Motor neuron (in vitro differentiated cells): ENCODE results near the gene RSAD2. TPM values are rescaled to one million over a fixed set of nuclear protein-coding genes. Genes with fewer than 3 reads are reported as not detected.
A peak's percentile ranks its signal among the peaks of the same experiment; 100 is the strongest.

ENCODE experiments used
- ATAC-seq, 8 experiments: fragments of 200-7000 bp; cut with Tn5 transposase; replicated peaks in 6 of 8; 2 replicates each; pipeline ENCODE4 v1.8.0; 2021; ENCODE audit warnings: mild to moderate bottlenecking in 8 of 8, moderate library complexity in 8 of 8
- H3K27ac ChIP-seq, 2 donors: fragments of 250-450 bp; sonication (Bioruptor Pico); 2 replicates each; pipeline ENCODE4 v1.9.0; 2021; ENCODE audit warnings: antibody characterized with exemption in 2 of 2, mild to moderate bottlenecking in 2 of 2, moderate library complexity in 1 of 2
- H3K4me1 ChIP-seq, 2 donors: fragments of 250-450 bp; sonication (Bioruptor Pico); replicated peaks in 1 of 2; 2 replicates each; pipeline ENCODE4 v1.6.1; 2021; ENCODE audit warnings: antibody characterized with exemption in 2 of 2, mild to moderate bottlenecking in 2 of 2, moderate library complexity in 1 of 2
- H3K4me3 ChIP-seq, 5 donors: fragments of 250-450 bp; sonication (Bioruptor Pico); 2 replicates each; pipeline ENCODE4 v1.9.0; 2021; ENCODE audit warnings: antibody characterized with exemption in 5 of 5, mild to moderate bottlenecking in 5 of 5, moderate library complexity in 4 of 5
- WGBS, 10 experiments: fragments of 450-650 bp; shearing (Covaris generic); methylation state at CpG; one replicate each; pipeline ENCODE4 v1.0.0; 2022; 5-methylcytosine and 5-hydroxymethylcytosine counted together
- in situ Hi-C, 9 experiments: fragments of 400-800 bp; cut with MboI; loops; one replicate each; pipeline ENCODE4 v1.15.0; 2021; ENCODE audit warnings: low sequenced_read_pairs in 9 of 9, low pct_unique_long_range_greater_than_20kb in 2 of 9; ENCODE audit not compliant: unreplicated experiment in 9 of 9
- total RNA-seq, 8 experiments: library from RNA; unstranded; fragments of 300-600 nt; gene quantifications; 2 replicates each; pipeline versions ENCODE4 v1.2.3 to v1.2.4, GENCODE V29; 2022

RSAD2 gene
- total RNA-seq, 8 experiments from 2014 or later, result 0.27 to 10.2 (median 1.1) TPM

DNA sequence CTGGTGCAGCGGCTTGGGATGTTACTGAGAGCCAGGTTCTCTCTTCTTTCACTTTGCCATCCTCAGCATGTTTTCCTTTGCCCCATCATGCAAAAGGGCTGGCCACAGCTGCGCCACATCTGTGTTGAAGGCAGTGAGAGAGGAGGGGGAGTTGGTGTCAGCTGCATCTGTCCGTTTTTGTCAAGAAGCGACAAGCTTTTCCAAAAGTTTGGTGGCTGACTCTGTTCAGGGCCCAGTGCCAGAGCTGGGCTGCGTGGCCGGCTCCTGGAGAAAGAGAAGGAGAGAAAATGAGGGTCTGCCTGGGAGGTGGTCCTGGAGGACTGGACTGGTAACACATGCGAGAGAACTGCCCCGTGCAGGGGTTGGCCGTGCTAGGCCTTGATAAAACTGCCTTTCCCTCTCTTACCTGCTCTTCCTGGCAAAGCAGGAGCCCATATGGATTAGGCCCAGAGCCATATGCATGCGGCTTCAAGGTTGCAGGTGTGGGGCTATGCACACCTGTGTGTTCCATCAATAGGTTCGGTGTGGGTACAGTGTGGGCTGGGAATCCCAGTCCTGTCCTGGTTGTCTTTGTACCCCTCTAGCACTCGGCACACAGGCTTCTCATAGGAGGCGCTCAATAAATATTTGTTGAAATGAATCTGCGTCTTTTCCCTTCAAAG is 48.6 kb downstream of the RSAD2 start:
- Histone ChIP-seq H3K27ac (no peak overlapping the region), H3K4me3 (no peak overlapping the region), H3K4me1 (peaks cover 25 to 29% of the 10 kb centered on the region in 2 donors)
- in situ Hi-C loops, result no loop called here
- WGBS, 10 experiments, result 66 to 100% (median 89%) methylated on average over 1 to 10 of the region's 14 CpGs
- no peak for ATAC-seq

DNA sequence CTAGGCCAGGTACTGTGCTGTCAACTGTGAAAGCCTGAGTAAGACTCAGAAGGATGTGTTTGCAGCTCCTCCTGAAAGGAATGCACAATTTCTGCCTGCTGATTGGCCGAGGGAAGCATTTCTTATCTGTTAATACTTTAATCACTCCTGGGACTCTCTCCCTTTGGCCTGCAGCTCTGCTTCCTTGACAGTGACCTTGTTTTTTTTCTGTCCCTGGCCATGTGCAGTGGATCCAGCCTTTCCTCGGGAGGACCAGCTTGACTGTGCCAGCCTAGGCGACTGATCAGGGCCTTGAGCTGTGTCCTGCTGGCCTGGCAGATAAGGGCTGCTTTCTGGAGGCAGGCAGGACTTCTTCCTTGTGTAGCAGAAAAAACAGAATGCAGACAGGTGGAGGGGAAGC is 49.6 kb downstream of the RSAD2 start:
- WGBS, 10 experiments, result 43 to 100% (median 86%) methylated on average over 1 to 3 of the region's 3 CpGs; no CpG with 5 or more reads in 5 of the 10 experiments
- Histone ChIP-seq H3K4me1 (peaks cover 22% of the 10 kb centered on the region in 2 donors), H3K4me3 (no peak overlapping the region), H3K27ac (peak overlapping the region in 1 of 2 donors; percentile 36)
- peak in 5 of 8 experiments; percentile 15 to 50 (median 32) for ATAC-seq
- in situ Hi-C loops, result no loop called here

DNA sequence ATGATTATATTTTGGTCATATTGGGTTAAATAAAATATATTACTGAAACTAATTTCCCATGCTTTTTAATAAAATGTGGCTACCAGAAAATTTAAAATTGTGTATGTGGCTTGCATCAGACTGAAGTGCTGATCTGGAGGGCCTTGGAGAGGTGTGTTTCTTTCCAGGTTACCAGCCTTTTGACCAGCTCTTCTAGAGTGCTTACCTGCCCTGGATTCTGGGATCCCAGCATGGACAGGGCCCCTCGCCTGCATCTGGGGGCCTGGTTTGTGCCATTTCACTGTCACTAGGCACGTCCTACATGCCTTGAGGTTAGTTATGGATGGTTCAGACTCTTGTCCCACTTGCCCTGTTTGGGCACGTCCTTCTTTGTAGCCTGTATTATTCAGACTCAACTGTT is 50.2 kb downstream of the RSAD2 start:
- no peak for ATAC-seq
- WGBS, 10 experiments, result 75 to 100% (median 100%) methylated on average over 1 to 3 of the region's 3 CpGs; no CpG with 5 or more reads in 2 of the 10 experiments
- H3K27ac ChIP-seq, result no peak overlapping the region
- H3K4me1 ChIP-seq, result peaks cover 20 to 22% of the 10 kb centered on the region in 2 donors
- H3K4me3 ChIP-seq, result no peak overlapping the region
- in situ Hi-C loops, result no loop called here

DNA sequence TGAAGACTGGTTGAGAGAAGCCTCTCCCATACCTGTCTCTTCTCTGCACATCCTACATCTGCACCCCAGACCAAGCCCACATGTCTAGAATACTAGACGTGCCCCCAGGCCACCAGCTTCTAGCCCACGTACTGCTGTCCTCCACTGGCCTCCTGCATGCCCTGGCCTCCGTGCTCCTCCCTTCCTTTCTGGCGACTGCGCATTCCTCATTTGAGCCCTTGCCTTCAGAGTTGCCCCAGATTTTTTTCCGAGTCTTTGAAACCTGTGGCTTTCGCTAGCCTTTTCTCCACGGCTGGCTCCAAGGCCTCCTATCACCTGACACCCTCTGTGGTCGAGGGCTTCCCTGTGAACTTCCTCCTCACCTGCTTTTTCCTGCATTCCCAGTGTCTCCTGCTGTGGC is 50.9 kb downstream of the RSAD2 start:
- no peak for ATAC-seq
- 85 to 100% (median 100%) methylated on average over 1 to 5 of the region's 9 CpGs; no CpG with 5 or more reads in 3 of the 10 experiments for WGBS, 10 experiments
- in situ Hi-C loops, result no loop called here
- Histone ChIP-seq H3K27ac (no peak overlapping the region), H3K4me1 (peaks cover 22 to 25% of the 10 kb centered on the region in 2 donors), H3K4me3 (no peak overlapping the region)

DNA sequence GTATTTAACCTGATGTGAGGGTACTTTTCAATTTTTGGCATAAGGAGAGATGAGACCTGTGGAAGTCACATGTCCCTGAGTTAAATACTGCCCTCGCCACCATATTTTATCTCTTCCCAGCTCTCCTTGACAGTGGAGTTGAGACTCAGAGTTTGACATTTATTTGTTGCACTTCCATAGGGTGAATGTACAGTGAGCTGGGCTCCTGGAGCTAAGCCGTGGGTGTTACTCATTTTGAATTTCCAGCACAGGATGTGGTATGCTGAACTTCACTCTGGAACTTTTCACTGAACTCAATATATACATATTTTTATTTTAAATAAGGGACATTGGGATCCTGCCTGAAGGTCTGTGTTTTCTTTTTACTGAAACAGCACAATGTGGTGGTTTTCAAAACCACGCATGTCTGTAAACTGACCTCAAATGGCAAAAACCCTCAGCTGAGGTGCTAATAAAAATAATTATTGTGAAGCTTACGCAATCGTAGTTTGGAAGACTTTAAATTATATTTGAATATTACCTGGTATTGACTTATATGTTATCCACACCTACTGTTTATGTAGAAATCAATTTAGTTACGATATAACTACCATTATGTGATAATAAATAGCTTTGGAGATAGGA is 51.7 kb downstream of the RSAD2 start:
- no peak overlapping the region for H3K4me3 ChIP-seq
- in situ Hi-C loops, result no loop called here
- ATAC-seq, result peak in 1 of 8 experiments; percentile 47
- 35 to 100% (median 86%) methylated on average over 1 to 6 of the region's 6 CpGs for WGBS, 10 experiments
- H3K27ac ChIP-seq, result no peak overlapping the region
- H3K4me1 ChIP-seq, result peaks cover 20 to 24% of the 10 kb centered on the region in 2 donors

DNA sequence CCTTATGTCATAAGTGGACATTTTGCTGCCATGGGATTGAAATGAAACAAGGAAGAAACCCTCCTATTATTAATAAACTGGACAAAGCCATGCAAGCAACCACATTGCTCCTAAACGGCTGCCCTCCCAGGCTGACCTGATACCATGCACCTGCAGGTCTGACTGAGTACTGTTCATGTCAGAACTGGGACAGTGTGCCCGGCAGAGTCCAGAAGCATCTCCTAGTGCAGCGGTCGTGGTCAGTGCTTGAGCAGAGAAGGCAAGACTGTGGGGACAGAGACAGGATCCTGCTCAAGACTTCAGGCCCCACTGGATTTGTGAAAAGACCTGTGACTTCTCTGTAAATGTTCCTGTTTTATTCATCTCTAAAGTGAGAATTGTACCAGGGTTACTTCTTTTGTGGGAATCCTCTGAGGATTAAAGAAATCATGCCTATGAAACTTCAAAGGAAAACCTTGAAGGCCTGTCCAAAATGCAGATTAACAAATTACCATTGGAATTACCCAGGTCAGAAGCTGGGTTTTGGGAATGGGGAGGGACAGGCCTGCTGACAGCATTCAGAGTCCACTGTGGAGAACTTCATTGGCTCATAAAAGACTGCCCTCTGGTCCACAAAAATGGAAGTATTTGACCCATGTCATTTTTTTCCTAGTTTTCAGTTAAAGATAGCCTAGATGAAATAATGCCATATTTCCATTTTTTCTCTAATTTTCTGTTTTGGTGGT is 53.5 kb downstream of the RSAD2 start:
- Histone ChIP-seq H3K4me3 (no peak overlapping the region), H3K27ac (no peak overlapping the region), H3K4me1 (peaks cover 17 to 20% of the 10 kb centered on the region in 2 donors)
- in situ Hi-C loops, result no loop called here
- WGBS, 10 experiments, result 40 to 100% (median 60%) methylated on average over 1 to 4 of the region's 4 CpGs; no CpG with 5 or more reads in 4 of the 10 experiments
- peak in 3 of 8 experiments; percentile 73 to 92 (median 88) for ATAC-seq

DNA sequence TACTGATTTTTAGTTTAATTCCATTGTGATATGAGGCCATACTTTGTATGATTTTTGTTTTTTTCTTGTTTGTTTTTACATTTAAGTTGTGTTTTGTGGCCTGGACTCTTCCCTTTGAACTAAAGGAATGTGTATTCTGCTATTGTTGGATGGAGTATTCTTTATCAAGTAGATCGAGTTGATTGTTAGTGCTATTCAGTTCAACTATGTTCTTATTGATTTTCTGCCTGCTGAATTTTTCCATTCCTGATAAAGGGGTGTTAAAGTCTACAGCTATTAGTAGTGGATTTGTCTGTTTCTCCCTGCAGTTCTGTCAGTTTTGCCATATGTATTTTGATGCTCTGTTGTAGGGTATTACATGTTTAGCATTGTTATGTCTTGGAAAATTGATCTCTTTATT is 54.2 kb downstream of the RSAD2 start:
- Histone ChIP-seq H3K4me3 (no peak overlapping the region), H3K27ac (no peak overlapping the region), H3K4me1 (peaks cover 17 to 20% of the 10 kb centered on the region in 2 donors)
- ATAC-seq, result no peak
- 33 to 100% (median 64%) methylated on average over 1 of the region's 1 CpG; no CpG with 5 or more reads in 2 of the 10 experiments for WGBS, 10 experiments
- in situ Hi-C loops, result no loop called here

DNA sequence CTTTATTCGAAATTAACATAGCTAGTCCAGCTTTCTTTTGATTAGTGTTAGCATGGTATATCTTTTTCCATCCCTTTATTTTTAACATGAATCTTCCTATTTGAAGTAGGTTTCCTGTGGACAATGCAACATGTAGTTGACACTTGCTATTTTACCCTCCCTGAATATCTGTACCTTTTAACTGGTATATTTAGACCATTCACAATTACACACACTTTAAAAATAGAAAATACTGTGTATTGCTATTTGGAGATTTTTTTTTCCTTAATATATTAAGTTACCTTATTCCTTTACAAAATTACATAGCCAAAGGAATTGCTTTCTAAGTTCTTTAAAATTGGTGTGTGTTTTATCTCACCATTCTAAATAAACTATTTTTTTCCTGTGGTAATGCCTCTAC is 54.6 kb downstream of the RSAD2 start:
- in situ Hi-C loops, result no loop called here
- Histone ChIP-seq H3K4me1 (peaks cover 15 to 22% of the 10 kb centered on the region in 2 donors), H3K27ac (no peak overlapping the region), H3K4me3 (no peak overlapping the region)
- no peak for ATAC-seq
- WGBS, 10 experiments, result 45 to 100% (median 86%) methylated on average over 1 of the region's 1 CpG

DNA sequence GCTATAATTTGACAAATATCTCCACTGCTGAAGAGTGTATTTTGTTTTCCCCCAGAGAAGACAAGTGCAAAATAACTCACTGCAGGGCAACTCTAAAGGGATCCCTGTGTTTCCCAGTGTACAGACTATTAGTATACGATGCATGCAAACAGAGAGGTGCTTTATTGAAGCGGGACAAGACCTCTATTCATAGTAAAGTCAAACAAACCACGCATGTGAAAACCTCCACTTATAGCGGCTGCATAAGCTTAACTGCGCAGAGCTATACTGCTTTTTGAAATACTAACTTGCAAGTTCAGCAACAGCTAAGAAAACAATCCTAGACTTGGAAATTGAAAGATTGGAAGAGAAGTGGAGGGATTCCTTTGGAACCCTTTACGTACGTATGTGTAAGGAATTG is 55.3 kb downstream of the RSAD2 start:
- in situ Hi-C loops, result no loop called here
- no peak overlapping the region for H3K27ac ChIP-seq
- peaks cover 17 to 24% of the 10 kb centered on the region in 2 donors for H3K4me1 ChIP-seq
- ATAC-seq, result peak in 4 of 8 experiments; percentile 32 to 55 (median 40)
- WGBS, 10 experiments, result 71 to 100% (median 86%) methylated on average over 2 to 7 of the region's 7 CpGs; no CpG with 5 or more reads in 1 of the 10 experiments
- H3K4me3 ChIP-seq, result no peak overlapping the region

DNA sequence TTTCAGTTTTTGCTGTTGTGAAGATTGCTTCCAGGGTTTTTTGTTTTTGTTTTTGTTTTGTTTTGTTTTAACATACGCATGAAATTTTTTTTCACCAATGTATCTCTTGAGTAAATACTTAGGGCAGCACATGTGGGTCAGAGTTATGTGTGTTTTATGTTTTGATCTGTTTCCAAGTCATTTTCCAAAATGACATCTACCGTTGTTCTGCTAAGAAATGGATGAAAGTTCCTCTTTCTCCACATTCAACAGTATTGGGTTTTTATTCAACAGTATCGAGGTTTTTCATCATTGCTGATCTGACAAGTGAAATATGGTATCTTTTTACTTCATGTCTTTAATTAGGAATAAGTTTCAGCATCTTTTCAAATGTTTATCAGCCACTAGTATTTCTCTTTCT is 56.3 kb downstream of the RSAD2 start:
- Histone ChIP-seq H3K4me3 (no peak overlapping the region), H3K27ac (no peak overlapping the region), H3K4me1 (peaks cover 18 to 26% of the 10 kb centered on the region in 2 donors)
- no peak for ATAC-seq
- 81 to 100% (median 91%) methylated on average over 2 to 3 of the region's 3 CpGs for WGBS, 10 experiments
- in situ Hi-C loops, result no loop called here

DNA sequence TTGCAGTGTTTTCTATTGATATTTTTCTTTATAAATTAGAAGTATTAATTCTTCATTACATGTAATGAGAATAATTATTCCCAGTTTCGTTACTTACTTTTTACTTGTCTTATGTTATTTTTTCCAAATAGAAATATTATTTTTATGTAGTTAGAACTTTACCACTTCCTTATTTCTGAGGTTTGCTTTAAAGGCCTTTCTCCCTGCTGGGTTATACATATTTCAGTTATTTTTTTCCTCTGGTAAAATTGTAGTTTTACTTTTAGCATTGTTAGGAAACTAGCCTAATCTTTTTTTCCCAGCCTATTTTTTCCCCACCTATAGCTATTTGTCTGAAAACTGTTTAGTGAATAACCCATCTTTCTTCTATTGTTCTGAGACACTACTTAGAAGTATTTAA is 56.8 kb downstream of the RSAD2 start:
- WGBS, 10 experiments, result 54 to 100% (median 89%) methylated on average over 1 of the region's 1 CpG; no CpG with 5 or more reads in 2 of the 10 experiments
- no peak for ATAC-seq
- peaks cover 18 to 26% of the 10 kb centered on the region in 2 donors for H3K4me1 ChIP-seq

DNA sequence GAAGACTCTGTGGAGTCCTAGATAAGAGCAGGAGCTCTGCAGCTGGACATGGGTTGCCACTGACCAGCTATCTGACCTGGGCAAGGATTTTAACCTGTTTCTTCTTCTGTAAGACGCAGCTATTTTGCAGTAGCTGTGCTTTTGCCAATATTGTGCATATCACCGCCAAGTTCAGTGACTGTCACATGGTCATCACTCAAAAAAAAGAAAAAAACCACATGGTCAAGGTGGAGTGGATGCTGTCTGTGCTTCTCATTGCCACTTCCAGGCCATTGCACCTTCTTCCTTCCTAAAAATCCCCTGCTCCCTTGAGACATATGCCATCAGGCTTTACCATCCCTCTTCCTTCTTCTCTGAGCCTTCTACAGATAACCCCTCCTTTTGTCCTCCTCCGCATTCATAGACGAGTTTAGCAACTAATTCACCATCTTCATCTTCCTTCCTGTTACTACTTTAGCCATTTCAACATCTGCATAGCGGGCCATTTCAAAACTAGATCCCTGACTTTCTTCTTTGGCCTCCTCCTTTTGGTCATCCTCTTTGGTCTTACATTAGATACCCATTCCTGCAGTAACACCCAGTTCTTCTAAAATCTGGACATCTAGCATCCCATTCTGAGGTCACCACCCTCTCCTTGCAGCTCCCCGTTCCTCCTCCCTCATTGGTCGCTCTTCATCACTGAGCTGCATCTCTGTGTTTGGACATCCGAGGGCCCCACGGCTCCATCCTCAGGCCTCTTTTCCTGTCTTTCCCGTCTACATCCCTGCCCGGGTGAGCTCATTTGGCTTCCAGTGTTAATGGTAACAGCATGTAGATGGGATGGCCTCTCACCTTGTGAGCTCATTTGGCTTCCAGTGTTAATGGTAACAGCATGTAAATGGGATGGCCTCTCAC is 57.4 kb downstream of the RSAD2 start:
- H3K4me1 ChIP-seq, result peaks cover 18 to 21% of the 10 kb centered on the region in 2 donors
- no peak overlapping the region for H3K4me3 ChIP-seq
- WGBS, 10 experiments, result 78 to 100% (median 95%) methylated on average over 1 to 8 of the region's 11 CpGs
- in situ Hi-C loops, result no loop called here
- peak in 3 of 8 experiments; percentile 37 to 55 (median 47) for ATAC-seq
- no peak overlapping the region for H3K27ac ChIP-seq

More for the DNA sequence above, 56.8 kb downstream of the RSAD2 start:
- in situ Hi-C loops, result no loop called here
- Histone ChIP-seq H3K27ac (no peak overlapping the region), H3K4me3 (no peak overlapping the region)
